NCI-H345 (cell line): Measurements from ENCODE around the gene ARPC4.
"Not testable (repeated sequence)": the region's sequence is repeated elsewhere in the genome, so short reads cannot be mapped to it uniquely, and the experiment has no call there.

ENCODE experiments used
- DNase-seq: peaks from one replicate; lab custom pipeline; 2025; lab: John Stamatoyannopoulos, UW

The ARPC4 gene

DNA sequence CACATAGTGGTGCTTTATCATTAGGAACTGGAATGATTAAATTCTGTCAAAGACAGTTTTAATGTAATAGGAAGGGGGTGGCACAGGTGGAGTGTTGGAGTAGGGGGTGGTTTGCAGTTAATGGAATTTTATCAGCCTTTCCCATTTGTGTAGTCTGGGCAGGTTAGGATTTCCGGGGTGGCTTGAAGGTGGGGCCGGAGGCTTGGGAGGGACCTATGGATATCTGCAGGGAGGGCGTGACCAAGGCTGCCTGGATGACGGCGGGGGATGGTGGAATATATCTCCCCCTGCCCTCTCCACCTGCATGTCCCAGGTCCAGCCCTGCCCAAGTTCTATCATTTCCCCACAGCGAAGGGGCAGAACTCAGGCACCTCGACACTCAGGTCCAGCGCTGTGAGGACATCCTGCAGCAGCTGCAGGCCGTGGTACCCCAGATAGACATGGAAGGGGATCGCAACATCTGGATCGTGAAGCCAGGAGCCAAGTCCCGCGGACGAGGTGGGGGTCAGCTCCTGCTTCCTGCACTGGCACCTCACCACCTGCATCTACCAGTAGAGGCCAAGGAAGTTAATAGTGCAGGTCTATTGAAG lies 32.7 kb downstream of the ARPC4 start:
- no peak for DNase-seq

DNA sequence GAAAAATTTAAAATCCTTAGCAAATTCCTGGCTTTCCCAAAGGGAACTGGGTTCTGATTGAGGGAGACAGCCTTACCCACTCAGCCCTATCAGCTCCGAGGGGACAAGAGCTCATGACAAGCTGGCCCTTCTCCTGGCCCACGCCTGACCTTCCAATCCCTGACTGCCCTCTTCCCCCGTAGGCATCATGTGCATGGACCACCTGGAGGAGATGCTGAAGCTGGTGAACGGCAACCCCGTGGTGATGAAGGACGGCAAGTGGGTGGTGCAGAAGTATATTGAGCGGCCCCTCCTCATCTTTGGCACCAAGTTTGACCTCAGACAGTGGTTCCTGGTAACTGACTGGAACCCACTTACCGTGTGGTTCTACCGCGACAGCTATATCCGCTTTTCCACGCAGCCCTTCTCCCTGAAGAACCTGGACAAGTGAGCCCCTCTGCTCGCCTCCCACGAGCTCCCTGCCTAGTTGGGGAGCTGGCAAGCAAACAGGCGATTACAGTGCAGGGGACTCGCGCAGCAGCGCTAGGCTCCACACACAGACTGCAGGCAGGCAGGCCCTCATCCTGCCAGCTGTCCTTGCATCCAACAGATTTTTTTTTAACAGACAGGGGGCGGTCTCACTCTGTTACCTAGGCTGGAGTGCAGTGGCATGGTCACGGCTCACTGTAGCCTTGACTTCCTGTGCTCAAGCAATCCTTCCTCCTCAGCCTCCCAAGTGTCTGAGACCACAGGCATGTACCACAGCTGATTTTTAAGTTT lies 34.1 kb downstream of the ARPC4 start:
- DNase-seq, result no peak

DNA sequence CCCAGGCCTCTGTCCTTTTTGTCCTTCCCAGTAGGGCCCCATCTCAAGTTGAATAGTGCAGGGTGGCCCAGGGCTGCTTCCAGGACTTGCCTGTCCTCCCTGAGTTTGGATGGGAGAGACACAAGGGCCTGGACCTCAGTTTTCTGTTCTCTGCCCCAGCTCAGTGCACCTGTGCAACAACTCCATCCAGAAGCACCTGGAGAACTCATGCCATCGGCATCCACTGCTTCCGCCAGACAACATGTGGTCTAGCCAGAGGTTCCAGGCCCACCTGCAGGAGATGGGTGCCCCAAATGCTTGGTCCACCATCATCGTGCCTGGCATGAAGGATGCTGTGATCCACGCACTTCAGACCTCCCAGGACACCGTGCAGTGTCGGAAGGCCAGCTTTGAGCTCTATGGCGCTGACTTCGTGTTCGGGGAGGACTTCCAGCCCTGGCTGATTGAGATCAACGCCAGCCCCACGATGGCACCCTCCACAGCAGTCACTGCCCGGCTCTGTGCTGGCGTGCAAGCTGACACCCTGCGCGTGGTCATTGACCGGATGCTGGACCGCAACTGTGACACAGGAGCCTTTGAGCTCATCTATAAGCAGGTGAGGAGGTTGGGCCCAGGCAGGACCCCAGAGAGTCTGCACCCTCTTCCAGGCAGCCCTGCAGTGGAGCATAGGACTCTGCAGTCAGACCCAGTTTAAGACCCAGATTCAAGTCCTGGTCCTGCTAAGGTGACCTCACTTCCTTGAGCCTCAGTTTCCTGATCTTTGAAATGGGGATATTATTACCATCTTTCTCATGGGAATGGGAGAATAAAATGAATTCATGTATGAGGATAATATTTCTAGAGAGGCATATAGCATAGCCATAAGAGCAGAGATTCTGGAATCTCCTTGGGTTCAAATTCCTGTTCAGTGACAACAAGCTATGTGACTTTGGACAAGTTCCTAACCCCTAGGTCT lies 36.2 kb downstream of the ARPC4 start:
- DNase-seq, result no peak

DNA sequence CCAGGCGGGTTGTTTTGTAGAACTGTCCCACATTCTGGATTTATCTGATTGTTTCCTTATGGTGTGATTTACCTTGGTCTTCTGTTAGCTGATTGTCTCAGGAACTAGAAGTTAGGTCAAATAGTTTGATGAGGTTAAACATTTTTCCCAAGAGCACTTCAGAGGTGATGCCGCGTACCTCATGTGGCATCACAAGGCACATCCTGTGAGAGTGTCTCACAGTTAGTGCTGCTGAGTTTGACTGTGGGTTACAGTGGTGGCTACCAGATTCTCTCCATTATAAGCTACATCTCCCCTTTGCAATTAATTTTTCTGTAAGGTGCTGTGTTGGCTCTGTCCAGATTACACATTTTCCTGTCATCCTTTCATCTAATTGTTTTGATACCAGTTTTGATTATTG lies 38.4 kb downstream of the ARPC4 start:
- DNase-seq, result no peak

DNA sequence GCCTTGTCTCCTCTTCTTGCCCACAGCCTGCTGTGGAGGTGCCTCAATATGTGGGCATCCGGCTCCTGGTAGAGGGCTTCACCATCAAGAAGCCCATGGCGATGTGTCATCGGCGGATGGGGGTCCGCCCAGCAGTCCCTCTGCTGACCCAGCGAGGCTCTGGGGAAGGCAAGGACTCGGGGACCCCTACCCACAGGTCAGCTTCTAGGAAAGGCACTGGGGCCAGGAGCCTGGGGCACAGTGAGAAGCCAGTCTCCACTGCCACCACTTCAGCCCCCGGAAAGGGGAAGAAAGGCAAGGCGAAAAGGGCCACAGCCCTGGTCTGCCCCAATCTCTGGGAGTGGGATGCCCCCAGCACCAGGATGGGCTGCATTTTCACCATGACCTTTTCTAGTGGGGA lies 40.2 kb downstream of the ARPC4 start:
- DNase-seq, result no peak

DNA sequence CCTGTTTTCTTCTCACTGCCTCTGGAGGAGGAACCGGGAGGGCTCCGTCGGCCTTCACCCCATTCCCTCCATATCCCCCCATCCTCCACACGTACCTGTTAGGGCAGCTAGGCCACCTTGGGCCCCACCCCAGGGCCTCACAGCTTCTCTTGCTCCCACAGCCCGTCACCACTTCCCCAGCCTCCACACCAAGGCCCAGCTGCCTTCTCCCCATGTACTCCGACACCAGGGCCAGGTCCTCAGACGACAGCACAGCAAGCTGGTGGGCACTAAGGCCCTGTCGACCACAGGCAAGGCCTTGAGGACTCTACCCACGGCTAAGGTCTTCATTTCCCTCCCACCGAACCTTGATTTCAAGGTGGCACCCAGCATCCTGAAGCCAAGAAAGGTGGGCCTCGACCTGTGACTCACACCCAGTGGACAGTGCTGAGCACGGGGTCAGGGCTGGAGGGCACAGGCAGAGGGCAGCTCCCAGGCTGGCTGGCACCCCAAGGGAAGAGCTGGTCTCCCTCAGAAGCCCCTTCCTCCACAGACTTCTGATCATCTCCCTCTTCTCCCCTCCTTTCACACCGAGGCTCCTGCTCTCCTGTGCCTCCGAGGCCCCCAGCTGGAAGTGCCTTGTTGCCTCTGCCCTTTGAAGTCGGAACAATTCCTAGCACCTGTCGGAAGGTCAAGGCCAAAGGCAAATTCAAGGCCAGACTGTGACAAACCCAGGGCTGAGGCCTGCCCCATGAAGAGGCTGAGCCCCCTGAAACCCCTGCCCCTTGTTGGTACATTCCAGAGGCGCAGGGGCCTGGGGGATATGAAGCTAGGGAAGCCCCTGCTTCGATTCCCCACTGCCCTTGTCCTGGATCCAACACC lies 41.9 kb downstream of the ARPC4 start:
- no peak for DNase-seq

- no peak for DNase-seq
These were observed 45.1 kb downstream of the ARPC4 start for GRCh38 chr3:9837701-9838582.

GRCh38 chr3:9838856-9839255 lies 46.0 kb downstream of the ARPC4 start:
- no peak for DNase-seq

DNA sequence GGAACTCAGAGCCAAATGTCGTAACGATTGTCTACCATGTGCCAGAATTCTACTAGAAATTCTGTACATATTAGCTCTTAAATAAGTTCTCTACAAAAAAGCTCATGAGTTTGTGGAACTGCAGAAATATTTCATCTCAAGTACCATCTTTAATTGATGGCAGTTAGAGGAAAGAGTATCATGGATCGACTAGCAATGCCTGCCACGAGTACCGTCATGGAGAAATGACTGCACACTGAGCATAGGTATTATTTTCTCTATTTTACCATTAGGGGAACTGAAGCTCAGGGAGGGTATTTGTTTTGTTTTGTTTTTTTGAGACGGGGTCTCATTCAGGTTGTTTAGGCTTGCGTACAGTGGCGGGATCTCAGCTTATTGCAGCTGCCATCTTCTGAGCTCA lies 48.1 kb downstream of the ARPC4 start:
- no peak for DNase-seq

GRCh38 chr3:9843715-9844438 lies 51.0 kb downstream of the ARPC4 start, which contains the start of gene RPUSD3:
Gene RPUSD3 (minus strand): TSS chr3:9844008. CDS start chr3:9843990, 18 bp downstream.
- DNase-seq, result peak; percentile 91

DNA sequence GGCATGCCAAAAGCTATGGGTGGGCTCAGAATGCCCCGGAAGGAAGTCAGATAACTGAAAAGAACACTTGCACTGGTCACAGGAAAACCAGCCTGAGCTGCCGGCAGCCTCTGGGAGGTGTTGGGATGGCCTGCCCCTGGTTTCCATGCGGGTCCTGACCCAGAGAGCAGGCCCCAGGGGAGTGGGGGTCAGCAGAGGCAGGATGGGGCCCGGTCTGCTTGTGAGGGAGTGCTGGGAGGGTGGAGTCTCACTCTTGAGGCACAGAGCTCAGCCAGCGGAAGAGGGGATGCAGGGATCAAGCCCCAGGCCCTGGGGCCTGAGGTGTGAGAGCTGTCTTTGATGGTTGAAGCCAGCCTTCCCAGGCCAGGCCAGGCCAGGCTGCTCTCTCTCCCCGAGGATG lies 53.3 kb downstream of the ARPC4 start:
- no peak for DNase-seq

DNA sequence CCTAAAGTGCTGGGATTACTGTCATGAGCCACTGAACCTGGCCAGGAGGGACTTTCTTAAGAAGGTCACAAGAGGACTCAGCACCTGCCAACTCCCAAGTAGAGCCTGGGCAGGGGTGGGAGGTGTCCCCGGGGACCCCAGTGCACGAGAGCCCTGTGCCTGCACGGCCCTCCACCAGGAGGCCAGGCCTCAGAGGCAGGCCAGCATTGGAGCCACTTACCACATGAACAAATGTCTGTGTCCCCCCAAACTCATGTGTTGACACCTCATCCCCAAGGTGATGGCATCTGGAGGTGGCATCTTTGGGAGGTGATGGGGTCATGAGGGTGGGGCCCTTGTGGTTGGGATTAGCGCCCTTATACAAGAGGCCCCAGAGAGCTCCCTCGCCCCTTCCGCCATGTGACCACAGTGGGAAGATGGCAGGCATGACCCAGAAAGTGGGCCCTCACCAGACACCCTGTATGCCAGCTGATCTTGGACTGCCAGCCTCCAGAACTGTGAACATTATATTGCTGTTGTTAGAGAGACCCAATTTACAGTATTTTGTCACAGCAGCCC lies 54.1 kb downstream of the ARPC4 start:
- no peak for DNase-seq

DNA sequence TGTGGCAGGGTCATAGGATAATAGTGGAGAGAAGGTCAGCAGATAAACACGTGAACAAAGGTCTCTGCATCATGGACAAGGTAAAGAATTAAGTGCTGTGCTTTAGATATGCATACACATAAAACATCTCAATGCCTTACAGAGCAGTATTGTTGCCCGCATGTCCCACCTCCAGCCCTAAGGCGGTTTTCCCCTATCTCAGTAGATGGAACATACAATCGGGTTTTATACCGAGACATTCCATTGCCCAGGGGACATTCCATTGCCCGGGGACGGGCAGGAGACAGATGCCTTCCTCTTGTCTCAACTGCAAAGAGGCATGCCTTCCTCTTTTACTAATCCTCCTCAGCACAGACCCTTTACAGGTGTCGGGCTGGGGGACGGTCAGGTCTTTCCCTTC lies 55.0 kb downstream of the ARPC4 start:
- not testable (repeated sequence) for DNase-seq

- DNase-seq, result not testable (repeated sequence)
These were observed 56.0 kb downstream of the ARPC4 start for GRCh38 chr3:9848860-9849259.

DNA sequence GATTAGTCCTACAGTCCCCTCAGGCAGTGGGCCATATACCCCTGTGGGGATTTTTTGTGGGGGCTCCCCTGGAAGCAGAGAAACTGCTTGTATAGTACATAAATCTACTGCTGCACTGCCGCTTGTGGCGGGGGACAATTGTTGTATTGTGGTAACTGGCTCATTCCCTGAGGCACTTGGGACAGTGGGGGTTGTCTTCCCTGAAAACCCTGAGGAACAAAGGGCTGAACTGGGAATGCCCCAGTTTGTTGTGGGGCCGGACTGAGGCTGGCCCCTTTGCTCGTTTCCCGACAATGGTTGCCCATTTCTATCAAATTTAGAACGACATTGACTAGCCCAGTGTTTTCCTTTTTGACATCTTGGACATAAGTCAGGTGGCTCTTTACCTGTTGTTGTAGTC lies 58.5 kb downstream of the ARPC4 start:
- DNase-seq, result not testable (repeated sequence)

DNA sequence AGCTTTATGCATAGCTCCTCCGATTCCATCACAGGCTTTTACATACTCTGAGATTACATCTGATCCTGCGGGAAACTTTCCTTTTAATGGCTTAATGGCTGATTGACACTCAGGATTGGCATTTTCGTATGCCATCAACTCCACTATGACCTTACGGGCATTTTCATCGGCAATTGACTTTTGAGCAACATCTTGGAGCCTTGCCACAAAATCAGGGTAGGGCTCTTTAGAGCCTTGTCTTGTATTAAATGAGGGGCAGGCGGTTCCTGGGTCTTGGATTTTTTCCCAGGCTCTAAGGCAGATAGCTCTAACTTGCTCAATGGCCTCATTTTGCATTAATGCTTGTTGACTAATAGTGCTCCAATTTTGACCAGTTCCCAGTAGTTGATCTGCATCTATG lies 59.0 kb downstream of the ARPC4 start:
- not testable (repeated sequence) for DNase-seq

DNA sequence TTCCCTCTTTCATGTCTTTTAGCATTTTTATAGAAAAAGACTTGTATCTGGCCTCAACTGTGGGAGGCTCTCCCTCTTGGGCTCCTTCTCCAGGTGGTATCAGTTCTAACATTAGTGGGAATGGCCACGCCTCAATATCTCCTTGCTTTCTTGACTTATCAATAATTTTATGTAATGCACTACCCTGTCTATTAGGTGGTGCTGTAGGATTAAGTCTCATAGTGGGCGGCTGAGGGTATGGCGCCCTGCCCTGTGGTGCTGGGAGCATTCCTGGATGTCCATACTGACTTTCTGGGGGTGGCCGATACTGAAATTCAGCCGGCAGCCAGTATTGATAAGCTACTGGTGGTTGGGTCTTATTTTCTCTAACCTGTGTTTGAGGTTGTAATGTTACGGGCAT lies 59.6 kb downstream of the ARPC4 start:
- DNase-seq, result no peak

GRCh38 chr3:9854291-9854940 lies 61.5 kb downstream of the ARPC4 start:
- not testable (repeated sequence) for DNase-seq

GRCh38 chr3:9855594-9855993 lies 62.7 kb downstream of the ARPC4 start:
- no peak for DNase-seq
